GM21737 (cell line): ENCODE data around the gene CDK12.

Experiments used
- ATAC-seq: cut with Tn5 transposase; IDR thresholded peaks from one replicate; pipeline ENCODE4 v1.9.1; 2021; ENCODE audit warnings: mild to moderate bottlenecking, moderate library complexity; ENCODE audit not compliant: unreplicated experiment

CDK12 gene

GRCh38 chr17:39579318-39580081 is 118.2 kb downstream of the CDK12 start:
- ATAC-seq: no peak

GRCh38 chr17:39580082-39580468 is 118.8 kb downstream of the CDK12 start:
- no peak for ATAC-seq

DNA sequence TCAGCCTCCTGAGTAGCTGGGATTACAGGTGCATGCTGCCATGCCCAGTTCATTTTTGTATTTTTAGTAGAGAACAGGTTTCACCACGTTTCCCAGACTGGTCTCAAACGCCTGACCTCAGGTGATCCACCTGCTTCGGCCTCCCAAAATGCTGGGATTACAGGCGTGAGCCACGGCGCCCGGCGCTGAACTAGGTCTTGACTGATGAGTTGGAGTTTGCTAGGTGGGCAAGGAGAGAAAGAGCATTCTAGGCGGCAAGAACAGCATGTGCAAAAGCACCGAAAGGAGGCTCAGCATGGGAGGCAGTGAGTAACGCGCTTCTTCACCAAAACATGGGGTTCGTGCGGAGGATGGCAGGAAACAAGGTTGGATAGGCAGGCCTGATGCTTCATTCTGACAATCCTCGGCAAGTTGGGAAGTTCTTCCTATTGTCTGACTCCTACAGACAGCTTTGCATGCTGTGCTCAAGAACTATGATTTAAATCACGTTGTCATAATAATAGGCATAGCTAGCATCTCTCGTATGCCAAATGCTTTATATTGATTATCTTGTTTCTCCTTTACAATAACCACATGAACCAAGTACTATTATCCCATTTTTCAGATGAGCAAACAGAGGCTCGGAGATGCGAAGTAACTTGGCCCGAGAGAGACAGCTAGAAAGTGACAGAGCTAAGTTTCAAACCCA is 119.9 kb downstream of the CDK12 start:
- no peak for ATAC-seq

GRCh38 chr17:39581759-39582085 is 120.4 kb downstream of the CDK12 start:
- no peak for ATAC-seq

- ATAC-seq: no peak
Measured at GRCh38 chr17:39582658-39583057, 121.4 kb downstream of the CDK12 start.
